K562 (cell line): ENCODE results near the gene GPR15LG. TPM values are rescaled to one million over a fixed set of nuclear protein-coding genes. Genes with fewer than 3 reads are reported as not detected.

ENCODE experiments used
- ATAC-seq: fragments of 200-7000 bp; cut with Tn5 transposase; 3 replicates; pipeline ENCODE4 v1.9.1; 2020; ENCODE audit warnings: moderate library complexity
- BruUV-seq: library from RNA; stranded (reverse); fragments of 400-500 nt; replicated peaks from 2 replicates; lab custom pipeline; 2021; lab: Mats Ljungman, UMichigan
- CTCF ChIA-PET: fragments of 300-600 bp; formaldehyde crosslinking; extraction: SDS; loops from one replicate; lab custom pipeline; 2021; ENCODE audit warnings: low intra/inter-chr PET ratio; lab: Yijun Ruan, JAX
- POLR2A ChIA-PET: fragments of 300-600, 350-650 bp; sonication (Branson Sonifier 250); formaldehyde crosslinking; extraction: SDS; loops from one replicate; lab custom pipeline; 2021; ENCODE audit warnings: antibody characterized with exemption, inconsistent platforms; lab: Yijun Ruan, JAX
- DNase-seq, 4 experiments: peaks; one replicate each; pipeline versions ENCODE4 v3.0.0 to v3.0.0-alpha.2; 2011 to 2018; ENCODE audit warnings: low spot score in 3 of 4, mixed read lengths in 3 of 4; ENCODE audit errors: extremely low read depth in 1 of 4
- FAIRE-seq: peaks from 2 replicates; lab custom pipeline; 2011; peaks lifted over from hg19 to GRCh38; lab: Jason Lieb, UNC
- H2AFZ ChIP-seq: 2 replicates; pipeline ENCODE4 v1.6.0; 2011; ENCODE audit warnings: low read depth, low read length, control low read depth, inconsistent platforms
- H3K27ac ChIP-seq: fragments of 200-600 bp; 3 replicates; pipeline ENCODE4 v1.8.0; 2011; ENCODE audit warnings: low read depth, mild to moderate bottlenecking, control low read depth, inconsistent platforms, low read length, moderate library complexity, mixed read lengths; ENCODE audit errors: extremely low read depth
- H3K27me3 ChIP-seq, 2 experiments: fragments of 300-600 bp in 1 of 2; 2 replicates in 1 of 2; 3 replicates in 1 of 2; pipeline versions ENCODE4 v1.6.0 to v1.8.0; 2011; ENCODE audit warnings: inconsistent platforms in 2 of 2, low read length in 2 of 2, mild to moderate bottlenecking in 1 of 2, mixed read lengths in 1 of 2, moderate library complexity in 1 of 2; ENCODE audit not compliant: control insufficient read depth in 2 of 2, insufficient read depth in 2 of 2
- H3K36me3 ChIP-seq: fragments of 300-600 bp; 3 replicates; pipeline ENCODE4 v1.8.0; 2011; ENCODE audit warnings: mild to moderate bottlenecking, low read length, inconsistent platforms; ENCODE audit not compliant: control insufficient read depth, insufficient read depth
- H3K4me1 ChIP-seq, 2 experiments: fragments of 200-600 bp in 1 of 2; replicated peaks in 1 of 2; 2 replicates in 1 of 2; 3 replicates in 1 of 2; pipeline versions ENCODE4 v1.5.1 to v1.8.0; 2011; ENCODE audit warnings: inconsistent platforms in 2 of 2, low read length in 2 of 2, mild to moderate bottlenecking in 1 of 2, mixed read lengths in 1 of 2, moderate library complexity in 1 of 2; ENCODE audit not compliant: control insufficient read depth in 2 of 2, insufficient read depth in 2 of 2
- H3K4me2 ChIP-seq: 2 replicates; pipeline ENCODE4 v1.6.1; 2011; ENCODE audit warnings: low read length, control low read depth, inconsistent platforms, mixed read lengths; ENCODE audit not compliant: insufficient read depth
- H3K4me3 ChIP-seq: fragments of 200-600 bp; sonication (generic), shearing (Covaris generic); 2 replicates; pipeline ENCODE4 v1.5.1; 2016; ENCODE audit warnings: control low read depth, inconsistent platforms
- H3K79me2 ChIP-seq: fragments of 200-600 bp; 3 replicates; pipeline ENCODE4 v1.8.0; 2011; ENCODE audit warnings: low read length, inconsistent platforms; ENCODE audit not compliant: control insufficient read depth, insufficient read depth
- H3K9ac ChIP-seq, 2 experiments: 2 replicates each; pipeline versions ENCODE4 v1.6.0 to v1.6.1; 2011; ENCODE audit warnings: low read depth in 2 of 2, low read length in 2 of 2, control low read depth in 1 of 2, inconsistent platforms in 1 of 2, mild to moderate bottlenecking in 1 of 2, mixed read lengths in 1 of 2; ENCODE audit not compliant: insufficient read depth in 1 of 2
- H3K9me1 ChIP-seq: one replicate; pipeline ENCODE4 v1.6.0; 2011; ENCODE audit warnings: inconsistent platforms, mild to moderate bottlenecking, low read length, moderate library complexity; ENCODE audit not compliant: control insufficient read depth, insufficient read depth
- H3K9me3 ChIP-seq: replicated peaks from 2 replicates; pipeline ENCODE4 v1.5.1; 2011; ENCODE audit warnings: low read depth, low read length, inconsistent platforms; ENCODE audit not compliant: control insufficient read depth, insufficient read depth
- H4K20me1 ChIP-seq: replicated peaks from 2 replicates; pipeline ENCODE4 v1.6.1; 2011; ENCODE audit warnings: low read length, inconsistent platforms, mixed read lengths; ENCODE audit not compliant: control insufficient read depth, insufficient read depth
- POLR3G ChIP-seq: IDR thresholded peaks from 2 replicates; pipeline ENCODE4 v1.6.1; 2011; ENCODE audit not compliant: insufficient read length, insufficient replicate concordance; ENCODE audit errors: extremely low read depth
- PRDM10 ChIP-seq: fragments of 450-650 bp; IDR thresholded peaks from 2 replicates; pipeline ENCODE4 v1.6.1; 2018; ENCODE audit not compliant: partially characterized antibody
- ZBTB11 ChIP-seq, 3 experiments: fragments of 200-800 bp in 1 of 3; fragments of 250-450 bp in 1 of 3; fragments of 450-650 bp in 1 of 3; sonication (Bioruptor Pico) in 1 of 3; sonication (Bioruptor generic) in 1 of 3; formaldehyde crosslinking in 1 of 3; IDR thresholded peaks; 2 replicates each; pipeline versions ENCODE4 v1.6.1 to v1.8.0; 2016 to 2022; ENCODE audit warnings: mild to moderate bottlenecking in 2 of 3, missing genetic modification characterization in 2 of 3, missing compliant biosample characterization in 1 of 3, moderate library complexity in 1 of 3
- ZNF146 ChIP-seq: IDR thresholded peaks from one replicate; pipeline ENCODE4 v1.6.1; 2018; ENCODE audit warnings: missing compliant biosample characterization; ENCODE audit not compliant: unreplicated experiment
- ZNF239 ChIP-seq: fragments of 250-450 bp; sonication (Bioruptor Pico); IDR thresholded peaks from 2 replicates; pipeline ENCODE4 v1.4.0; 2020; ENCODE audit warnings: mild to moderate bottlenecking
- WGBS: fragments of 100-300 bp; shearing (Covaris generic); methylation state at CpG from one replicate; pipeline ENCODE4 v1.1.6; 2016; ENCODE audit warnings: low coverage, mixed read lengths; ENCODE audit not compliant: insufficient coverage; ENCODE audit errors: missing lambda C conversion rate; 5-methylcytosine and 5-hydroxymethylcytosine counted together
- in situ Hi-C: fragments of 300-500 bp; cut with MboI; formaldehyde crosslinking; loops from 4 replicates; pipeline ENCODE4 v1.15.0; 2018; ENCODE audit warnings: inconsistent platforms, mixed read lengths
- intact Hi-C: fragments of 100-400 bp; cut with micrococcal nuclease; formaldehyde crosslinking; loops from 2 replicates; pipeline ENCODE4 v1.14.2; 2022
- polyA plus RNA-seq, 8 experiments: library from polyadenylated mRNA; depleted of rRNA in 4 of 8; stranded (reverse) in 5 of 8; unstranded in 3 of 8; fragments of >200 nt; fragmentation: Nextera tagmentation in 2 of 8; fragmentation: Illumina TruSeq in 1 of 8; extraction: Ambion mirVana in 2 of 8; extraction: Trizol in 1 of 8; gene quantifications; 2 replicates each; pipeline versions ENCODE4 v1.2.1 to v1.2.3, GENCODE V29; 2011 to 2014; ENCODE audit warnings: inconsistent platforms in 1 of 8, missing spikeins in 1 of 8
- total RNA-seq, 7 experiments: library from RNA; depleted of rRNA in 6 of 7; stranded (reverse); fragments of >200 nt in 6 of 7; fragmentation: Illumina TruSeq in 2 of 7; extraction: Trizol in 2 of 7; gene quantifications; 2 replicates each; pipeline versions ENCODE4 v1.2.1 to v1.2.3, GENCODE V29; 2011 to 2021; ENCODE audit warnings: low replicate concordance in 1 of 7

GPR15LG gene
- total and polyA plus RNA-seq, 9 of the 15 experiments (the other 6 are each of a cell fraction or from before 2014, with no cell fraction given), result 0.51 TPM; not detected in 8

- in situ Hi-C loops (no loop called here), intact Hi-C loops (no loop called here)
- Histone ChIP-seq H3K36me3 (no peaks in the 10 kb centered on the region), H3K4me2 (no peak overlapping the region), H3K9ac (no peak overlapping the region), H3K9me1 (no peaks in the 10 kb centered on the region), H4K20me1 (peaks cover 6% of the 10 kb centered on the region; the same call in 1 of the 2 replicates), H3K27ac (no peak overlapping the region), H3K4me1 (peaks cover 0 to 16% of the 10 kb centered on the region in 2 experiments; a peak in 3 of 5 replicates), H2AFZ (no peak overlapping the region), H3K4me3 (no peak overlapping the region), H3K9me3 (no peaks in the 10 kb centered on the region), H3K79me2 (no peaks in the 10 kb centered on the region)
- FAIRE-seq (no peak), ATAC-seq (no peak), DNase-seq (no peak)
- 10% methylated on average over 2 of the region's 2 CpGs for WGBS
- POLR2A ChIA-PET, result interaction anchor here (1.0 to 2.1 kb wide), 3 partner anchors 9 to 37 kb away, joined by 3 to 5 read pairs (median 4); no protein-coding TSS in a partner anchor
- BruUV-seq, result no TSS peak
- CTCF ChIA-PET, result no interaction called here
- TF ChIP-seq POLR3G, result no peak
- peak; percentile 88 for TF ChIP-seq PRDM10
- TF ChIP-seq ZBTB11 (CRISPR knock-in tag; IDR thresholded peaks at IDR 0.05), result no peak
- no peak for TF ChIP-seq ZNF146 (CRISPR knock-in tag)
- TF ChIP-seq ZNF239 (CRISPR knock-in tag), result no peak
- TF ChIP-seq, all 486 proteins: peak for 1
- peaks cover 38 to 86% of the 10 kb centered on the region in 2 experiments for H3K27me3 ChIP-seq
Observed at GRCh38 chr10:84193327-84193726, 19.7 kb downstream of the GPR15LG start.
